Kidney capillary endothelial cell (primary cell): ENCODE data around the gene PAOX.
A peak's percentile ranks its signal among the peaks of the same experiment; 100 is the strongest.

ENCODE experiments used
- DNase-seq: peaks from one replicate; pipeline ENCODE4 v3.0.0-alpha.2; 2018; ENCODE audit warnings: low spot score

PAOX gene

DNA sequence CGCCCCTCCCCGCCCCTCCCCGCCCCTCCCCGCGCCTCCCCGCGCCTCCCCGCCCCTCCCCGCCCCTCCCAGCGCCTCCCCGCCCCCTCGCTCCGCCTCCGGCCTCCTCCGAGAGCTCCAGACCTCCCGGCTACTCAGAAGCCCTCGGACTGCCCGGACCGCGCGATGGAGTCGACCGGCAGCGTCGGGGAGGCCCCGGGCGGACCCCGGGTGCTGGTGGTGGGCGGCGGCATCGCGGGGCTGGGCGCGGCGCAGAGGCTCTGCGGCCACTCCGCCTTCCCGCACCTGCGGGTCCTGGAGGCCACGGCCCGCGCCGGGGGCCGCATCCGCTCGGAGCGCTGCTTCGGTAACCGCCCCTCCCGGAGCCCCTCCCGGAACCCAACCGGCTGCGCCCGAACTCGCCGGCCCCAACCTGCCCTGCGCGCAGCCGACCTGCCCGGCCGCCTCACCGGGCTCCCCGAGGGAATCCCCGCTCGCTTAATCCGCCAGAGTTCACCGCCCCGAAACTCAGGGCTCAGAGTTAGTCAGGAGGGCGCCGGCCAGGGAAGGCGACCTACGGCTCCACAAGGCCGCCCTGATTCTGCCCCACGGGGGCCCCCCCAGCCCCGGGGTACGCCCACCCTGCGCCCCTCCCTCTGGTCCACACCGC lies at the start of gene PAOX:
Gene PAOX, plus strand, starts transcription at position 111 of the 649 bp plus-strand sequence. Its CDS starts 55 bp downstream, at position 166.
- no peak for DNase-seq

- peak; percentile 83 for DNase-seq
Measured at GRCh38 chr10:133329491-133330202, 49.4 kb upstream of the PAOX start.

DNA sequence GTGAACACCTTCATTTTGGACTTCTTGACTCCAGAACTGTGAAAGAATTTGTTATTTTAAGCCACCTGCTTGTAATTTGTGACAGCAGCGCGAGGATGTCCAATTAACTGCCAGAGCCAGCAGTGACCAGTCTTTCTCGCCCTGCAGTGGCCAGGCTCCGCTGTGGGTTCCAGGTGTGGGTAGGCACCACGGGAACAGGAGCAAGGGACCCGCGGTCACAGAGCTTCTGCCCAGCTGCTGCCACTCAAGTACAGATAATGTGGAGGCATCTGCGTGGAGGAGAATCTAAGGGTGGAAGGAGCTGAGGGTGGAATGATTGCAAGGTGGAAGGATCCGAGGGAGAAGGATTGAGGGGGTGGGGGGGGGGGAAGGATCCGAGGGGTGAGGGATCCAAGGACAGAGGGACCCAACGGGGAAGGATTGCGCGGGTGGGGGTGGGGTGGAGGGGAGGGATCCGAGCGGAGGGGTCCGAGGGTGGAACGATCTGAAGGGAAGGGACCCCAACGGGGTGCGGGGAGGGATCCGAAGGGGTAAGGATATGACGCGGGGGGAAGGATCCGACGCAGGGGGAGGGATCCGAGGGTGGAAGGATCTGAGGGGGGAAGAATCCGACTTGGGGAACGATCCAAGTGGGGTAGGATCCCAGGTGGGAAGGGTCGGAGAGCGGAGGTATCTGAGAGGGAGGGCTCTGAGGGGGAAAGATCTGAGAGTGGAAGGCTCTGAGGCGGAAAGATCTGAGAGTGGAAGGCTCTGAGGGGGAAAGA lies 45.9 kb upstream of the PAOX start:
- DNase-seq = no peak

DNA sequence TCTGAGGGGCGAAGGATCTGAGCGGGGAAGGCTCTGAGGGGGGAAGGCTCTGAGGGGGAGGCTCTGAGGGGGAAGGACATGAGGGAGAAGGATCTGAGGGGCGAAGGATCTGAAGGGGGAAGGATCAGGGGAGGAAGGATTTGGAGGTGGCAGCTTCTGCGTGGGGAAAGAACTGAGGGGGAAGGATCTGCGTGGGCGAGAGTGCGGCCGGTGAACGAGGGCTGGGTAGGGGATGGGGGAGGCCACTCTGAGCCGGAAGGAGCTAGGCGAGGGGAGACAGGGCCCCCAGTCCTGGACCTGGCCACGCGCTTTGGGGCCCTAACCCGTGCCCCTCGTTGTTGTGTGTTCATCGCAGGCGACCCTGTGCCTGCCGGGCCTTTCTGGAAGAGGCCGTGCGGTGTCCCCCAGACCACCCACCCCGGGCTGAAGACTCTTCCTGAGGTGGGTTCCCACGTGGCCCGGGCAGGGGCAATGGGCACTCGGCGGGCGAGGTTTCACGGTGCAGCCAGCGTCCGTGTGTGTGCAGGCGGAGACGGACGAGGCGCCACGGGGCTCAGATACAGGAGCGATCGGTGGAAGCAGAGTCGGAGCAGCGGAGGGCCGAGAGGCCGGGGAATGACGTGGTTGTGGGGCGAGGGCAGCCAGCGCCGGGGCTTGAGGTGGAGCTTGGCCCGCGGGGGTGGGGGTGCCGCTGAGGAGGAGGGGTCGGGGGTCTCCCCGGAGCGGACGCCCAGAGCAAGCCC lies 44.4 kb upstream of the PAOX start:
- no peak for DNase-seq

DNA sequence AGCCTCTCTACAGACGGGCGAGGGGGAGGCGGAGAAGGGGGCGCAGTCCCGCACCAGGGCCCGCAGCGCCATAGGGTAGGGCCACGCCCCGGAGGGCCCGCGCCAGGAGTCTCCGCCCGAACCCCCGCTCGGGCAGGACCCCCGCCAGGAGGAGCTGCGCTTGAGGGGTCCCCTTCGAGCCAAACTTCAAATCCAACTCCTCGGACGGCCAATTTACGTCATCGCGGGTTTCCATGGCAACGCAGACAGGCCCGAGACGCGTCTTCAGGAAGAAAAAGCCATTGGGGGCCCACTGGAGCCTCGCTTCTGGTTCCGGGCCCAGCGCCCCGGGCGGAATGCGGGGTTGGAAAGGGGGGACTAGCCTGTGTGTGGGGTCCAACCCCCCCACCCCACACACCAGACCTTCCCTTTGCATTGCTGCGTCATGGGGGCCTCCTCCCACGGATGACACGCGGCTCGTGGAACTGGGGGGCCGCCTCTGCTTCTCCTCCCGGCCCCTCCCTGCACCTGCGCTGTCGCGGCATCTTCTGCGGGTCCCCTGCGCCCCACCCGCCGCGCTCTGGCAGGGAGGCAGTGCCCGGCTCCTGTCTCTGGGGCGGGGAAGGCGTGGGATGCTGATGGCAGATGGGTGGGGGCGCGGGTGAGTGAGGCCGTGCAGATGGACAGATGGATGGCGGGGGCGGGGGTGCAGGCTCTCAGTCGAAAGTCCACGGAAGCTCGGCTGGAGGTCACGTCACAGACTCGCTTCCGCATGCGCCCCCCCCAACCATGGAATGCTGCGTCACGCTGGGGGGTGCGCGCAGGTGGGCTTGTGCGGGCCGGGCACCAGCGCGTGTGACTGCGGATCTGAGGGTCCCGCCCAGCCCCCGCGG lies 43.6 kb upstream of the PAOX start:
- DNase-seq = no peak

DNA sequence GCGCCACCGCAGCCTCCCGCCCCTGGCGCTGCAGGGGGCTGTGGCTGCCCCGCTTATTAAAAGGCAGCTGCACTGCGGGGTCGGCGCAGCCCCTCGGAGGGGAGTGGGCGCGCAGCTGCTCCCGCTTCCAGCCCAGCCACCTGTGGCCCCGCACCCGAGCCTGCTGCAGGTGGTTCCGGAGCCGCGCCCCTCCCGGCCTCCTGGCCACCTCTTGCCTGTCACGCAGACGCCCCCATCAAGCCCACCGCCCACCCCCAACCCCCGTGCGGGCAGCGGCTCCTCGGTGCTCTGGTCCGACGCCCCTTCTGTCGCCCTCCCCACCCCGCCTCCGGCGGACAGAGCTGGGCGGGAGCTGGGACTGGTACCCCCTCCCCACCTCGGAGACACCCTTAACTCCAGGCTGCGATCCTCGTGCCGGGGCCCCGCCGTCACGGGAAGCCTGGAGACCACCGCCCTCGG lies 42.9 kb upstream of the PAOX start:
- no peak for DNase-seq

DNA sequence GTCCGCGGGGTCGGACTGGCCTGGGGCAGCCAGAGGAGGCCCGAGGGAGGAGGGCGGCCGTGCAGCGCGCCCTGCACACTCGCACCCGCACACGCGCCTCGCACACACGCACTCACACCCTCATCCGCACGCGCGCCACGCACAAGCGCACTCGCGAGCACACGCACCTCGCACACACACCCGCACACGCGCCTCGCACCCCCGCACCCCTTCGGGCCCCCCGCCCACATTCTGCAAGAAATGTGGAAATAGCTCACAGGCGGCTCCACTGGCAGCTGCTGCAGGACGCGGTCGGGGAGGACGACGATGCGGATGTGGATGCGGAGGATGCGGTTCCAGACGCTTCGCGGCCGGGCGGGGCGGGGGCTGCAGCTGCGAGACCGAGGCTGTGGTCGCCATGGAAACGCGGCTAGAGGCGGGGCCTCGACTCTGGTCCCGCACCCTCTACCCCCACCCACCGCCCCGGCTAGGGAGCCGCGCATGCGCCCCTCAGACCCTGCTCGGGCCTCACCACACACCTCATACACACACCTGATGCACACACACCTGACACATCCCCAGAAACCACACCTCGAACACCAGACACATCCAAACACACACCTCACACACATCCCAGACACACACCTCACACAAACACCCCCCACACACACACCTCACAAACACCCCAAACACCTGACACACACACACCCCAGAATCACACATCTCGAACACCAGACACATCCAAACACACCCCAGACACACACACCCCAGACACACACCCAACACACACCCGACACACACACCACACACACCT lies 42.3 kb upstream of the PAOX start, which contains the start of gene CALY:
Gene CALY, minus strand, starts transcription at position 320 of the 793 bp plus-strand sequence. CDS start 7,907 bp downstream, outside the sequence.
- DNase-seq = no peak

GRCh38 chr10:133337370-133337725 lies 41.7 kb upstream of the PAOX start:
- no peak for DNase-seq

DNA sequence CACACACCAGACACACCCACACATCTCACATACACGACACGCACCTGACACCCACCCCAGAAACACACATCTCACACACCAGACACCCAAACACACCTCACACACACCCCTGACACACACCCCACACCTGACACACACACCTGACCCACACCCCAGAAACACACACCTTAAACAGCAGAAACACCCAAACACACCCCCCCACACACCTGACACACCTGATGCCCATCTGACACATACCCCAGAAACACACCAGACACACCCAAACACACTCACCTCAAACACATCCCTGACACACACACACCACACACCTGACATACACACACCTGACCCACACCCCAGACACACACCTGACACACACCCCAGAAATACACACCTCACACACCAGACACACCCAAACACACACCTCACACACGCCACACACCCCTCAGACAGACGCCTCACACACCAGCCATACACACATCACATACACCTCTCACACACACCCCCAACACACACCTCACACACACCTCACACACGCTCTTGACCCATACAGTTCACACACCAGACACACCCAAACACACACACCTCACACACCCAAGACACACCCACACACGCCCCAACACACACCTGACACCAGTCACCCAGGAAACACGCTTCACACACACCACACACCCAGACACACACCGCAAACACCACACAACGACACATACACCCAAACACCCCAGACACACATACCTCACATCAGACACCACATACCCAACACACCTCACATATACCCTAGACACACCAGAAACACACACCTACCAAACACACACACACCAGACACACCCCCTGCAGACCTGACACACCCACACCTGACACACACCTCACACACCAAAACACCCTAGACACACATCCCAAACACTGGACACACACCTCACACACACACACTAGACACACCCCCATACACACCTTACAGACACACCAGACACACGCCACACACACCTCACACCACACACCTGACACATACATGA lies 40.7 kb upstream of the PAOX start:
- DNase-seq = no peak

GRCh38 chr10:133339708-133340380 lies 39.2 kb upstream of the PAOX start:
- no peak for DNase-seq

DNA sequence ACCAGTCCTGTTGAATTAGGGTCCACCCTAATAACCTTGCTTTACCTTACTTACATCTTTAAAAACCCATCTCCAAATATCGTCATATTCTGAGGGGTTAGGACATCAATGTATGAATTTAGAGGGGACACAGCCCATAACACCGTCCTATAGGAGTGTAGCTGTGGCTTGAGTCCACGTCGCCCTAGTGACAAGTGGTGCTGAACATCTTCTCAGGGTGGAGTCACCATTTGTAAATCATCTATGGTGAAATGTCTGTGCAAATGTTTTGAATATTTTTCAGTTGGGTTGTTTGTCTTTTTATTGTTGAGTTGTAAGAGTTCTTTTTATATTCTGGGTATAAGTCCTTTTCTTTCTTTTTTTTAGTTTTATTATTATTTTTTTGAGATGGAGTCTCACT lies 37.1 kb upstream of the PAOX start:
- DNase-seq = no peak

GRCh38 chr10:133342942-133343341 lies 36.1 kb upstream of the PAOX start:
- no peak for DNase-seq

DNA sequence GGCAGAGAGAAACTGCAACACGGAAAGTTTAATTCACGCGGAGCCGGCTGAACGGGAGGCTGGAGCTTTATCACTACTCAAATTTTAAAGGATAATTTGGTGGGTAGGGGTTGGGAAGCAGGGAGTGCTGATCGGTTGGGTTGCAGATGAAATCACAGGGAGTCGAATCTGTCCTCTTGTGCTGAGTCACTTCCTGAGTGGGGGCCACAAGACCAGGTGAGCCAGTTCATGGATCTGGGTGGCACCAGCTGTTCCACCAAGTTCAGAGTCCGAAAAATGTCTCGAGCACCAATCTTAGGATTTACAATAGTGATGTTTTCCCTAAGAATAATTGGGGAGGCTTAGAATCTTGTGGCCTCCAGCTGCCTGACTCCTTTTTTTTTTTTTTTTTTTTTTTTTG lies 35.5 kb upstream of the PAOX start:
- no peak for DNase-seq

DNA sequence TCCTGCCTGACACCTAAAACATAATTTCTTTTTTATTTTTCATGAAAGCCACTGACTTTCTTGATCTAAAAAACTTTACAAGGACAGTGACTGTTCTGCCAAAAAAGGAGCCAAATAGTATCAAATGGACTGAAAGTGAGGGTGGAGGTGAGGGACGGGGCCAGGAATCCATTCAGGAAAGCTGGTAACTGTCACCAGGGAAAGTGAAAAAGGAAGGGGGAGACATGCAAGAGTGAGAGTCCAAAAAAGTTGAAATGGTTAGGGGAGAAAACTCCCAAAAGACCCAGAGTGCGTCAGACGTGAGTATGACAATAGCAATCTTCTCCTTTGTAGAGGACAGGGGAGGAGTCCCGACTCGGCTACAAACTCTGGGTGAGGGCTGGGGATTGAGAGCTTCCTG lies 34.8 kb upstream of the PAOX start:
- DNase-seq = no peak

GRCh38 chr10:133346413-133346812 lies 32.6 kb upstream of the PAOX start:
- DNase-seq = no peak

- DNase-seq = no peak
Measured at GRCh38 chr10:133347710-133348517, 31.1 kb upstream of the PAOX start.

DNA sequence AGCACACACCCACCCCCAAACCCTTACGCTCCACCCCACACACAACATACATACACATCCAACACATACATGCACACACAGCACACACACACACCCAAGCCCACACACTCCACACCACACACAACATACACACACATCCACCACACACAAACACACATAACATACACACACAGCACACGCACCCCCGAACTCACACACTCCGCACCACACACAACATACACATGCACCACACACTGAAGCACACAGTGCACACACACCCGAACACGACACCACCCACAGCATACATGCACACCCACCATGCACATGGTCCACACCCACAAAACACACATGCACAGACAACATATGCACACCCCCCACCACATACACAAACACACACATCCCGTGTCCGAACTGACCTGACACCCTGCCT lies 29.9 kb upstream of the PAOX start:
- no peak for DNase-seq

- no peak for DNase-seq
Measured at GRCh38 chr10:133349577-133350011, 29.5 kb upstream of the PAOX start.
